ENCODE results near the gene RADX.
A peak's percentile ranks its signal among the peaks of the same experiment; 100 is the strongest.

The RADX gene

GRCh38 chrX:106702636-106703035 is 90.9 kb downstream of the RADX start:
- TF ChIP-seq, protein P1, sequence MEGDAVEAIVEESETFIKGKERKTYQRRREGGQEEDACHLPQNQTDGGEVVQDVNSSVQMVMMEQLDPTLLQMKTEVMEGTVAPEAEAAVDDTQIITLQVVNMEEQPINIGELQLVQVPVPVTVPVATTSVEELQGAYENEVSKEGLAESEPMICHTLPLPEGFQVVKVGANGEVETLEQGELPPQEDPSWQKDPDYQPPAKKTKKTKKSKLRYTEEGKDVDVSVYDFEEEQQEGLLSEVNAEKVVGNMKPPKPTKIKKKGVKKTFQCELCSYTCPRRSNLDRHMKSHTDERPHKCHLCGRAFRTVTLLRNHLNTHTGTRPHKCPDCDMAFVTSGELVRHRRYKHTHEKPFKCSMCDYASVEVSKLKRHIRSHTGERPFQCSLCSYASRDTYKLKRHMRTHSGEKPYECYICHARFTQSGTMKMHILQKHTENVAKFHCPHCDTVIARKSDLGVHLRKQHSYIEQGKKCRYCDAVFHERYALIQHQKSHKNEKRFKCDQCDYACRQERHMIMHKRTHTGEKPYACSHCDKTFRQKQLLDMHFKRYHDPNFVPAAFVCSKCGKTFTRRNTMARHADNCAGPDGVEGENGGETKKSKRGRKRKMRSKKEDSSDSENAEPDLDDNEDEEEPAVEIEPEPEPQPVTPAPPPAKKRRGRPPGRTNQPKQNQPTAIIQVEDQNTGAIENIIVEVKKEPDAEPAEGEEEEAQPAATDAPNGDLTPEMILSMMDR (IDR thresholded peaks at IDR 0.05; ENCODE audit: low read depth, low read length, missing control alignments) = no peak
- in situ Hi-C loops (cut with HindIII; ENCODE audit: low sequenced_read_pairs) = no loop called here
- no peak overlapping the region for H3K4me3 ChIP-seq (ENCODE audit: low read depth, low read length)
- no peak for DNase-seq (ENCODE audit: low read depth)

DNA sequence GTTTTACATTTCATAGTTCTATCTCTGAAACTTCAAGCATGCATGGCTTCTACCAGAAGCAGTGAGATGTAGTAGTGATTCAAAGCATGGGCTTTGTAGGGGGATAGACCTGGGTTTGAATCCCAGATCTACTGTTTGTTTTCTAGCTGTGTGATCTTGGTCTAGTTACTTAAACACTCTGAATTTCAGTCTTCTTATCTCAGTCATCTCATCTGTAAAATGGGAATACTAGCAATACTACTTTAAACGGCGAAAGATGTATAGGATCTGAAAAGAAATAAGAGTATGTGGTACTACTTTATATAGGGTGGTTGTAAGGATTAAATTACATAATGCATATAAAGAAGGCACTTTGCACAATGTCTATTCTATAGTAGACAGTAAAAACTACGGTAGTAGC is 94.7 kb downstream of the RADX start:
- in situ Hi-C loops (cut with HindIII; ENCODE audit: low sequenced_read_pairs) = no loop called here
- TF ChIP-seq, protein P1 (IDR thresholded peaks at IDR 0.05; ENCODE audit: low read depth, low read length, missing control alignments) = no peak
- no peak overlapping the region for H3K4me3 ChIP-seq (ENCODE audit: low read depth, low read length)
- DNase-seq (ENCODE audit: low read depth) = no peak

GRCh38 chrX:106707771-106708454 is 96.1 kb downstream of the RADX start:
- in situ Hi-C loops (cut with HindIII; ENCODE audit: low sequenced_read_pairs) = no loop called here
- DNase-seq (ENCODE audit: low read depth) = peak; percentile 57
- TF ChIP-seq, protein P1 (IDR thresholded peaks at IDR 0.05; ENCODE audit: low read depth, low read length, missing control alignments) = no peak

GRCh38 chrX:106710771-106711170 is 99.0 kb downstream of the RADX start:
- TF ChIP-seq, protein P1 (IDR thresholded peaks at IDR 0.05; ENCODE audit: low read depth, low read length, missing control alignments) = no peak
- H3K4me3 ChIP-seq (ENCODE audit: low read depth, low read length) = no peak overlapping the region
- no peak for DNase-seq (ENCODE audit: low read depth)
- in situ Hi-C loops (cut with HindIII; ENCODE audit: low sequenced_read_pairs) = no loop called here

More at GRCh38 chrX:106707771-106708454, 96.1 kb downstream of the RADX start:
- no peak overlapping the region for H3K4me3 ChIP-seq (ENCODE audit: low read depth, low read length)

DNA sequence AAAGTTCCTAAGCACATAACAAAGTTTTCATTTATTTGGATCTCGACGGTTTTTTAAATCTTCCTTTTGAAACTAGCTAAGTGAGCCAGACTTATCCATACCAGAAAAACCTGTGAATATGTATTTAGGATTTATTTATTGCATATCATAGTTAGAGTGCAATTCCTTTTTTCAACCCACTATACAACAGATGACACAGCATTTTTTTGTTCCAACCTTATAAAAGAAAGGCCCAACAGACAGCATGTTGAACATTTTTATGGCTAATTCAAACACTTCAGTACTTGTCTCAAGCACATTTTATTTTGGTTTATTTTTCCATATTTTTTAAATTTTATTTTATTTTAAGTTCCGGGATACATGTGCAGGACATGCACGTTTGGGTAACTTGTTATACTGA is 99.6 kb downstream of the RADX start:
- TF ChIP-seq, protein P1 (IDR thresholded peaks at IDR 0.05; ENCODE audit: low read depth, low read length, missing control alignments) = no peak
- DNase-seq (ENCODE audit: low read depth) = no peak
- H3K4me3 ChIP-seq (ENCODE audit: low read depth, low read length) = no peak overlapping the region
- in situ Hi-C loops (cut with HindIII; ENCODE audit: low sequenced_read_pairs) = no loop called here

DNA sequence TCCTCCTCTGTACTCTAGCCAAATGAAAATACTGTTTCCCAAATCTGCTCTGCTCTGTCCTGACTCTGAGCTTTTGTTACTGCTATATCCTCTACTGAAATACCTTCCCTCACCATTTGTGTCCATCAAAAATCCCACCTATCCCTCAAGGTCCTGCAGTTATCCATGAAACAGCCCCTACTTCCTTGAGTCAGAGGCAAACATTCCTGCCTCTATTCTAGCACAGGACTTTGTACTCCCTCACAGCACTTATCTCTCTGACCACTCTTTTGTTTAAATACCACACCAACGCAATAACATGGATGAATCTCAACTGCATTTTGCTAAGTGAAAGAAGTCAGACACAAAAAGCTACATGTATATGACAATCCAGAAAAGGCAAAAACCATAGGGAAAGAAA is 104.2 kb downstream of the RADX start:
- no peak overlapping the region for H3K4me3 ChIP-seq (ENCODE audit: low read depth, low read length)
- TF ChIP-seq, protein P1 (IDR thresholded peaks at IDR 0.05; ENCODE audit: low read depth, low read length, missing control alignments) = no peak
- no peak for DNase-seq (ENCODE audit: low read depth)
- in situ Hi-C loops (cut with HindIII; ENCODE audit: low sequenced_read_pairs) = no loop called here

Data from astrocyte of the cerebellum (primary cell).